Keratinocyte (primary cell): ENCODE measurements around the gene EBF3. TPM values are rescaled to one million over a fixed set of nuclear protein-coding genes. Genes with fewer than 3 reads are reported as not detected.

Experiments used
- DNase-seq: peaks from one replicate; pipeline ENCODE4 v3.0.0-alpha.2; 2011; ENCODE audit warnings: low read depth, missing footprints, low spot score
- FAIRE-seq: peaks from 2 replicates; lab custom pipeline; 2011; peaks lifted over from hg19 to GRCh38; lab: Jason Lieb, UNC
- H2AFZ ChIP-seq: 2 replicates; pipeline ENCODE4 v1.6.0; 2012; ENCODE audit warnings: low read length, control low read depth, inconsistent platforms; ENCODE audit not compliant: control insufficient read depth
- H3K27ac ChIP-seq: 2 replicates; pipeline ENCODE4 v1.5.1; 2011; ENCODE audit warnings: low read length; ENCODE audit not compliant: control insufficient read depth, insufficient read depth
- H3K27me3 ChIP-seq: 3 replicates; pipeline ENCODE4 v1.6.0; 2011; ENCODE audit warnings: low read length; ENCODE audit not compliant: control insufficient read depth, insufficient read depth; ENCODE audit errors: extremely low read depth
- H3K36me3 ChIP-seq, 2 experiments: 2 replicates in 1 of 2; 3 replicates in 1 of 2; pipeline ENCODE4 v1.5.1; 2011; ENCODE audit warnings: low read length in 2 of 2, mild to moderate bottlenecking in 1 of 2; ENCODE audit not compliant: control insufficient read depth in 2 of 2, insufficient read depth in 2 of 2; ENCODE audit errors: extremely low read depth in 1 of 2
- H3K4me1 ChIP-seq: 3 replicates; pipeline ENCODE4 v1.5.1; 2011; ENCODE audit warnings: low read length; ENCODE audit not compliant: control insufficient read depth, insufficient read depth; ENCODE audit errors: extremely low read depth
- H3K4me2 ChIP-seq: 3 replicates; pipeline ENCODE4 v1.6.0; 2011; ENCODE audit warnings: low read depth, low read length; ENCODE audit not compliant: control insufficient read depth, insufficient read depth; ENCODE audit errors: extremely low read depth
- H3K4me3 ChIP-seq, 3 experiments: fragments of 200-600 bp in 1 of 3; sonication (generic) in 1 of 3; 2 replicates in 2 of 3; 3 replicates in 1 of 3; pipeline ENCODE4 v1.5.1; 2011 to 2016; ENCODE audit warnings: low read length in 3 of 3, mild to moderate bottlenecking in 3 of 3, control low read depth in 2 of 3, inconsistent platforms in 1 of 3, low read depth in 1 of 3, mixed read lengths in 1 of 3, mixed run types in 1 of 3, moderate library complexity in 1 of 3; ENCODE audit not compliant: control insufficient read depth in 2 of 3, insufficient read depth in 2 of 3; ENCODE audit errors: extremely low read depth in 1 of 3
- H3K79me2 ChIP-seq: 2 replicates; pipeline ENCODE4 v1.6.0; 2012; ENCODE audit warnings: low read length; ENCODE audit not compliant: control insufficient read depth, insufficient read depth
- H3K9ac ChIP-seq: 3 replicates; pipeline ENCODE4 v1.6.0; 2011; ENCODE audit warnings: low read length; ENCODE audit not compliant: control insufficient read depth, insufficient read depth; ENCODE audit errors: extremely low read depth
- H3K9me1 ChIP-seq: 3 replicates; pipeline ENCODE4 v1.6.0; 2011; ENCODE audit warnings: low read length; ENCODE audit not compliant: control insufficient read depth, insufficient read depth; ENCODE audit errors: extremely low read depth
- H3K9me3 ChIP-seq: 2 replicates; pipeline ENCODE4 v1.5.1; 2012; ENCODE audit warnings: low read depth, low read length; ENCODE audit not compliant: control insufficient read depth
- H4K20me1 ChIP-seq: 3 replicates; pipeline ENCODE4 v1.6.0; 2011; ENCODE audit warnings: low read length; ENCODE audit not compliant: control insufficient read depth, insufficient read depth; ENCODE audit errors: extremely low read depth
- CTCF ChIP-seq, 3 experiments: IDR thresholded peaks in 1 of 3; conservative IDR thresholded peaks in 1 of 3; optimal IDR thresholded peaks in 1 of 3; 2 replicates in 2 of 3; 3 replicates in 1 of 3; pipeline versions ENCODE3 to v1.5.1; 2011; ENCODE audit warnings: low read length in 3 of 3, mild to moderate bottlenecking in 3 of 3, moderate library complexity in 2 of 3, control low read depth in 1 of 3, inconsistent platforms in 1 of 3; ENCODE audit not compliant: insufficient read depth in 2 of 3; ENCODE audit errors: extremely low read depth in 1 of 3
- EZH2 ChIP-seq: IDR thresholded peaks from one replicate; pipeline ENCODE4 v1.6.1; 2012; ENCODE audit warnings: inconsistent platforms, mild to moderate bottlenecking, low read length, moderate library complexity
- dilution Hi-C: fragments of 300-500 bp; cut with MboI; formaldehyde crosslinking; loops from one replicate; pipeline ENCODE4 v1.7.0; 2020; ENCODE audit warnings: low sequenced_read_pairs; ENCODE audit not compliant: extremely low pct_ligation_motif_present
- polyA plus RNA-seq, 5 experiments: library from polyadenylated mRNA; depleted of rRNA in 3 of 5; stranded (reverse) in 3 of 5; stranded (forward) in 1 of 5; unstranded in 1 of 5; fragments of >200 nt; gene quantifications; 1 replicate in 1 of 5; 2 replicates in 3 of 5; 3 replicates in 1 of 5; pipeline versions ENCODE4 v1.2.1 to v1.2.3, GENCODE V29; 2011 to 2012; ENCODE audit warnings: missing spikeins in 2 of 5, low read depth in 1 of 5, low replicate concordance in 1 of 5

The EBF3 gene
- polyA plus RNA-seq, 1 donor (not counting 4 experiments of a cell fraction or from before 2014, with no cell fraction given), result not detected

- no peak for FAIRE-seq
Observed at GRCh38 chr10:129927351-129928120, 36.5 kb downstream of the EBF3 start.

GRCh38 chr10:129926066-129927055, 37.7 kb downstream of the EBF3 start:
- Histone ChIP-seq H3K9me1 (no peaks in the 10 kb centered on the region), H3K4me1 (no peaks in the 10 kb centered on the region), H3K27me3 (no peaks in the 10 kb centered on the region), H3K36me3 (no peaks in the 10 kb centered on the region), H3K4me2 (no peak overlapping the region), H3K4me3 (no peak overlapping the region), H3K9ac (no peak overlapping the region), H2AFZ (no peak overlapping the region), H4K20me1 (no peaks in the 10 kb centered on the region), H3K79me2 (no peaks in the 10 kb centered on the region), H3K9me3 (peaks cover 5% of the 10 kb centered on the region), H3K27ac (no peak overlapping the region)
- FAIRE-seq (no peak), DNase-seq (no peak)
- dilution Hi-C loops, result no loop called here
- TF ChIP-seq EZH2 (no peak), CTCF (optimal IDR thresholded peaks at IDR 0.05 in 1 of 3, IDR thresholded peaks at IDR 0.05 in 1 of 3, conservative IDR thresholded peaks at IDR 0.05 in 1 of 3; ENCODE audit: extremely low read depth in 1 of 3, insufficient read depth in 2 of 3, low read length in 3 of 3) (no peak)

More at GRCh38 chr10:129927351-129928120, 36.5 kb downstream of the EBF3 start:
- no peaks in the 10 kb centered on the region for H4K20me1 ChIP-seq
- no peaks in the 10 kb centered on the region for H3K4me1 ChIP-seq
- no peaks in the 10 kb centered on the region for H3K9me1 ChIP-seq
- H3K4me3 ChIP-seq, result no peak overlapping the region
- DNase-seq, result no peak
- no peaks in the 10 kb centered on the region for H3K79me2 ChIP-seq
- H3K9ac ChIP-seq, result no peak overlapping the region
- no peak overlapping the region for H3K27ac ChIP-seq
- H3K9me3 ChIP-seq, result peaks cover under 1% of the 10 kb centered on the region
- no peak overlapping the region for H2AFZ ChIP-seq
- TF ChIP-seq CTCF (optimal IDR thresholded peaks at IDR 0.05 in 1 of 3, IDR thresholded peaks at IDR 0.05 in 1 of 3, conservative IDR thresholded peaks at IDR 0.05 in 1 of 3; ENCODE audit: extremely low read depth in 1 of 3, insufficient read depth in 2 of 3, low read length in 3 of 3) (no peak), EZH2 (no peak)
- H3K36me3 ChIP-seq, result no peaks in the 10 kb centered on the region
- no peaks in the 10 kb centered on the region for H3K27me3 ChIP-seq
- dilution Hi-C loops, result no loop called here
- H3K4me2 ChIP-seq, result no peak overlapping the region
